Measurements from ENCODE around the gene SLC25A40.
"Not testable (repeated sequence)": the region's sequence is repeated elsewhere in the genome, so short reads cannot be mapped to it uniquely, and the experiment has no call there.

SLC25A40 gene

DNA sequence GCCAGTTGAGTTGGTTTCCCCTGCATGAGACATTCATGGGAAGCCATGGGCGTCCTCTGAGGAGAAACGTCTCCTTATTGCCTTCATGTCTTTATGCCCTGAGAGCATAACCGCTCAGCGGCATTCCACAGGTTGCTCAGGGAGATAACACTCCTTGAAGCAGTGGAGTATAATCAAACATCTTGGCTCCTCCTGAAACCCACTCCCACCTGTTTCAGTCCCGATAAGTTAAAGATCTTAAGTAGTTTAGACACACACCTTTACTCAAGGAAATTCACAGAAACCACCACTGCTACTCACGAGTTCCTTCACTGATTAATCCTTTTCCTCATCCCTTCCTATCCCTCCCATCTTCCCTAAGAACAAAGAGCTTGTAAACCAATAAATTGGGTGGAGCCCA is 9.6 kb downstream of the SLC25A40 start:
- H3K27ac ChIP-seq (ENCODE audit: low read depth, low read length); H3K9me3 ChIP-seq (ENCODE audit: control insufficient read depth, insufficient read depth, low read length); H3K4me3 ChIP-seq (ENCODE audit: low read depth, low read length); H3K4me1 ChIP-seq (ENCODE audit: control insufficient read depth, insufficient read depth, low read length); H3K9ac ChIP-seq (ENCODE audit: low read depth, low read length); H3K36me3 ChIP-seq (ENCODE audit: control insufficient read depth, insufficient read depth, low read length); H3K27me3 ChIP-seq (ENCODE audit: control insufficient read depth, insufficient read depth, low read length): not testable (repeated sequence)

DNA sequence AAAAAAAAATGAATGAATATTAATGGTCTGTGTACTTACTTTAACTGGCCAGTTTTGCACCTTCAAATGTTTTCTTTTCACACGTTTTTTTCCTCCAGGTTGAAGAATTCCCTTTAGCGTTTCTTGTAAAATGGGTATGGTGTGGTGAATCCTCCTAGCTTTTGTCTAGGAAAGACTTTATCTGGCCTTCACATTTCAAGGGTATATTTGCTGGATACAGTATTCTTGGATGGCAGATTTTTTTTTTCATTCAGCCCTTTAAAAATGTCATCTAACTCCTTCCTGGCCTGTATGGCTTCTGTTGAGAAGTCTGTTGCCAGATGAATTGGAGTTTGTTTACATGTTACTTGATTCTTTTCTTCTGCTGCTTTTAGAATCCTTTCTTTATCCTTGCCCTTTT is 10.1 kb downstream of the SLC25A40 start:
- Histone ChIP-seq H3K27me3 (ENCODE audit: control insufficient read depth, insufficient read depth, low read length) (no peaks in the 10 kb centered on the region), H3K4me1 (ENCODE audit: control insufficient read depth, insufficient read depth, low read length) (peaks cover 5% of the 10 kb centered on the region; the same call in 1 of the 2 replicates), H3K4me3 (ENCODE audit: low read depth, low read length) (no peak overlapping the region), H3K36me3 (ENCODE audit: control insufficient read depth, insufficient read depth, low read length) (no peaks in the 10 kb centered on the region), H3K27ac (ENCODE audit: low read depth, low read length) (no peak overlapping the region), H3K9ac (ENCODE audit: low read depth, low read length) (no peak overlapping the region), H3K9me3 (ENCODE audit: control insufficient read depth, insufficient read depth, low read length) (no peaks in the 10 kb centered on the region)

- no peak overlapping the region for H3K27ac ChIP-seq (ENCODE audit: low read depth, low read length)
- H3K4me3 ChIP-seq (ENCODE audit: low read depth, low read length), result no peak overlapping the region
- H3K9me3 ChIP-seq (ENCODE audit: control insufficient read depth, insufficient read depth, low read length), result no peaks in the 10 kb centered on the region
- H3K4me1 ChIP-seq (ENCODE audit: control insufficient read depth, insufficient read depth, low read length), result peaks cover 13% of the 10 kb centered on the region; the same call in 1 of the 2 replicates
- peaks cover 32% of the 10 kb centered on the region for H3K36me3 ChIP-seq (ENCODE audit: control insufficient read depth, insufficient read depth, low read length)
- H3K27me3 ChIP-seq (ENCODE audit: control insufficient read depth, insufficient read depth, low read length), result no peaks in the 10 kb centered on the region
- no peak overlapping the region for H3K9ac ChIP-seq (ENCODE audit: low read depth, low read length)
These were observed 17.6 kb downstream of the SLC25A40 start for GRCh38 chr7:87858417-87859100.

DNA sequence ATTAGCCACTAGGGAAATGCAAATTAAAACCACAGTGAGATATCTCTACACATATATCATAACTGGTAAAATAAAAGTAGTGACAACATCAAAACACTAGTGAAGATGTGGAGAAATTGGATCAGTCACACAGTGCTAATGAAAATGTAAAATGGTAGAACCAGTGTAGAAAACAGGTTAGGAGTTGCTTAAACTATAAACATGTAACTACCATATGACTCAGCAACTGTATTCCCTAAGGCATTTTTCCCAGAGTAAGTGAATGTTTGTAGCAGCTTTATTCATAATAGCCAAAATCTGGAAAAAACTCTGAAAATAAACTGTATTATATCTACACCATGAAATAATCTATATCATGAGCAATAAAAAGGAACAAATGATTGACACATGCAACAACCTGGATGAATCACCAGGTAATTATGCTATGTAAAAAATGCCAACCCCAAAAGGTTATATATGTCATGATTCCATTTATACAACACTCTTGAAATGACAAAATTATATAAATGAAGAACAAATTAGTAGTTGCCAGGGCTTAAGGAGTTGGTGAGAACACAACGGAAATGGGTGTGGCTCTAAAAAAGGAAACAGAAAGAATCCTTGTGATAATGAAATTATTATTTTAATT is 22.8 kb downstream of the SLC25A40 start:
- Histone ChIP-seq H3K9ac (ENCODE audit: low read depth, low read length) (no peak overlapping the region), H3K27ac (ENCODE audit: low read depth, low read length) (no peak overlapping the region), H3K9me3 (ENCODE audit: control insufficient read depth, insufficient read depth, low read length) (no peaks in the 10 kb centered on the region), H3K27me3 (ENCODE audit: control insufficient read depth, insufficient read depth, low read length) (no peaks in the 10 kb centered on the region), H3K4me3 (ENCODE audit: low read depth, low read length) (no peak overlapping the region), H3K36me3 (ENCODE audit: control insufficient read depth, insufficient read depth, low read length) (peaks cover 35% of the 10 kb centered on the region), H3K4me1 (ENCODE audit: control insufficient read depth, insufficient read depth, low read length) (peaks cover 13% of the 10 kb centered on the region; the same call in 1 of the 2 replicates)

GRCh38 chr7:87852306-87852705 is 23.9 kb downstream of the SLC25A40 start:
- peaks cover 31% of the 10 kb centered on the region for H3K36me3 ChIP-seq (ENCODE audit: control insufficient read depth, insufficient read depth, low read length)
- no peaks in the 10 kb centered on the region for H3K27me3 ChIP-seq (ENCODE audit: control insufficient read depth, insufficient read depth, low read length)

GRCh38 chr7:87850836-87851593 is 25.1 kb downstream of the SLC25A40 start:
- Histone ChIP-seq H3K4me3 (ENCODE audit: low read depth, low read length) (no peak overlapping the region), H3K9ac (ENCODE audit: low read depth, low read length) (no peak overlapping the region), H3K27ac (ENCODE audit: low read depth, low read length) (no peak overlapping the region), H3K36me3 (ENCODE audit: control insufficient read depth, insufficient read depth, low read length) (peaks cover 30% of the 10 kb centered on the region), H3K4me1 (ENCODE audit: control insufficient read depth, insufficient read depth, low read length) (peaks cover 3% of the 10 kb centered on the region; the same call in 1 of the 2 replicates), H3K27me3 (ENCODE audit: control insufficient read depth, insufficient read depth, low read length) (no peaks in the 10 kb centered on the region), H3K9me3 (ENCODE audit: control insufficient read depth, insufficient read depth, low read length) (no peaks in the 10 kb centered on the region)

More at GRCh38 chr7:87852306-87852705, 23.9 kb downstream of the SLC25A40 start:
- Histone ChIP-seq H3K4me3 (ENCODE audit: low read depth, low read length) (no peak overlapping the region), H3K4me1 (ENCODE audit: control insufficient read depth, insufficient read depth, low read length) (peaks cover 13% of the 10 kb centered on the region; the same call in 1 of the 2 replicates), H3K9ac (ENCODE audit: low read depth, low read length) (no peak overlapping the region), H3K27ac (ENCODE audit: low read depth, low read length) (no peak overlapping the region), H3K9me3 (ENCODE audit: control insufficient read depth, insufficient read depth, low read length) (no peaks in the 10 kb centered on the region)

DNA sequence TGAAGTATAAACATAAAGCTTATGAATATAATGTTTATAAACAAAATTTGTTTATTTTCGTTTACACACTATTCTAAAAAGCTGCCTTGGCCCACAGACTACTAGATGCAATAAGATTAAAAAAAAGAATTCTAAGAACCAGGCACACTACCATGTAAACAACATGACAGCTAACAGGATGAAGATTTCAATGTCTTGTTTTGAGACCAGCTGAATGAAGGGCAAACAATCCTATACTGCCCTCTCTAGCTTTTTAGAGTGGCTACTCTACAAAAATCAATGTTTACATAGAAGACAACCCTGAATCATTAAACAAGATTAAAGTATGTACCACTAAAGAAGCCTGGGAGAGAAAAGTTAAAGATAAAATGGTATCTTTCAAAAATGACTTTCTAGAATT is 38.6 kb downstream of the SLC25A40 start:
- no peak overlapping the region for H3K9ac ChIP-seq (ENCODE audit: low read depth, low read length)
- no peak overlapping the region for H3K4me3 ChIP-seq (ENCODE audit: low read depth, low read length)
- H3K27ac ChIP-seq (ENCODE audit: low read depth, low read length), result no peak overlapping the region
- no peaks in the 10 kb centered on the region for H3K9me3 ChIP-seq (ENCODE audit: control insufficient read depth, insufficient read depth, low read length)
- no peaks in the 10 kb centered on the region for H3K27me3 ChIP-seq (ENCODE audit: control insufficient read depth, insufficient read depth, low read length)
- peaks cover 15% of the 10 kb centered on the region; the same call in 1 of the 2 replicates for H3K36me3 ChIP-seq (ENCODE audit: control insufficient read depth, insufficient read depth, low read length)
- no peaks in the 10 kb centered on the region; the same call in 1 of the 2 replicates for H3K4me1 ChIP-seq (ENCODE audit: control insufficient read depth, insufficient read depth, low read length)

GRCh38 chr7:87833130-87833529 is 43.0 kb downstream of the SLC25A40 start:
- Histone ChIP-seq H3K36me3 (ENCODE audit: control insufficient read depth, insufficient read depth, low read length) (peaks cover 5% of the 10 kb centered on the region), H3K9me3 (ENCODE audit: control insufficient read depth, insufficient read depth, low read length) (no peaks in the 10 kb centered on the region; the same call in 1 of the 2 replicates), H3K27me3 (ENCODE audit: control insufficient read depth, insufficient read depth, low read length) (no peaks in the 10 kb centered on the region), H3K9ac (ENCODE audit: low read depth, low read length) (no peak overlapping the region), H3K4me3 (ENCODE audit: low read depth, low read length) (no peak overlapping the region), H3K4me1 (ENCODE audit: control insufficient read depth, insufficient read depth, low read length) (no peaks in the 10 kb centered on the region; the same call in 1 of the 2 replicates), H3K27ac (ENCODE audit: low read depth, low read length) (no peak overlapping the region)

- H3K9me3 ChIP-seq (ENCODE audit: control insufficient read depth, insufficient read depth, low read length), result peaks cover 6% of the 10 kb centered on the region
- no peak overlapping the region for H3K9ac ChIP-seq (ENCODE audit: low read depth, low read length)
- H3K27ac ChIP-seq (ENCODE audit: low read depth, low read length), result no peak overlapping the region
- H3K4me1 ChIP-seq (ENCODE audit: control insufficient read depth, insufficient read depth, low read length), result no peaks in the 10 kb centered on the region
- H3K27me3 ChIP-seq (ENCODE audit: control insufficient read depth, insufficient read depth, low read length), result no peaks in the 10 kb centered on the region
- peaks cover 3% of the 10 kb centered on the region for H3K36me3 ChIP-seq (ENCODE audit: control insufficient read depth, insufficient read depth, low read length)
- no peak overlapping the region for H3K4me3 ChIP-seq (ENCODE audit: low read depth, low read length)
These were observed 45.1 kb downstream of the SLC25A40 start for GRCh38 chr7:87831097-87831496.

- H3K27ac ChIP-seq (ENCODE audit: low read depth, low read length); H3K27me3 ChIP-seq (ENCODE audit: control insufficient read depth, insufficient read depth, low read length); H3K9ac ChIP-seq (ENCODE audit: low read depth, low read length); H3K4me3 ChIP-seq (ENCODE audit: low read depth, low read length); H3K4me1 ChIP-seq (ENCODE audit: control insufficient read depth, insufficient read depth, low read length); H3K36me3 ChIP-seq (ENCODE audit: control insufficient read depth, insufficient read depth, low read length): not testable (repeated sequence)
- peaks cover 19% of the 10 kb centered on the region for H3K9me3 ChIP-seq (ENCODE audit: control insufficient read depth, insufficient read depth, low read length)
These were observed 47.8 kb downstream of the SLC25A40 start for GRCh38 chr7:87828383-87828782.

GRCh38 chr7:87825369-87825768 is 50.8 kb downstream of the SLC25A40 start:
- H3K4me1 ChIP-seq (ENCODE audit: control insufficient read depth, insufficient read depth, low read length); H3K9ac ChIP-seq (ENCODE audit: low read depth, low read length); H3K27ac ChIP-seq (ENCODE audit: low read depth, low read length); H3K36me3 ChIP-seq (ENCODE audit: control insufficient read depth, insufficient read depth, low read length); H3K27me3 ChIP-seq (ENCODE audit: control insufficient read depth, insufficient read depth, low read length); H3K4me3 ChIP-seq (ENCODE audit: low read depth, low read length): not testable (repeated sequence)
- H3K9me3 ChIP-seq (ENCODE audit: control insufficient read depth, insufficient read depth, low read length), result peaks cover 19% of the 10 kb centered on the region
